HCT116 (cell line): ENCODE measurements around the gene UBE2H. TPM values are rescaled to one million over a fixed set of nuclear protein-coding genes. Genes with fewer than 3 reads are reported as not detected.

Experiments used
- ATF3 ChIP-seq: IDR thresholded peaks from 2 replicates; pipeline ENCODE4 v1.6.1; 2012
- CBX3 ChIP-seq: IDR thresholded peaks from 2 replicates; pipeline ENCODE4 v1.6.1; 2012; ENCODE audit warnings: low read depth
- CEBPB ChIP-seq: IDR thresholded peaks from 2 replicates; pipeline ENCODE4 v1.6.1; 2012; ENCODE audit warnings: low read depth
- ELF1 ChIP-seq: IDR thresholded peaks from 2 replicates; pipeline ENCODE4 v1.6.1; 2012; ENCODE audit warnings: low read depth, borderline replicate concordance
- EZH2 ChIP-seq: fragments of 200-600 bp; sonication (generic); IDR thresholded peaks from 2 replicates; pipeline ENCODE4 v1.6.1; 2017; ENCODE audit warnings: antibody characterized with exemption, mixed run types
- EZH2phosphoT487 ChIP-seq: fragments of 200-600 bp; IDR thresholded peaks from 2 replicates; pipeline ENCODE4 v1.6.1; 2018; ENCODE audit warnings: antibody characterized with exemption, borderline replicate concordance
- MAX ChIP-seq: IDR thresholded peaks from 2 replicates; pipeline ENCODE4 v1.6.1; 2012
- SIN3A ChIP-seq: IDR thresholded peaks from 2 replicates; pipeline ENCODE4 v1.6.1; 2012; ENCODE audit warnings: low read depth
- ZBTB33 ChIP-seq: IDR thresholded peaks from 2 replicates; pipeline ENCODE4 v1.6.1; 2011; ENCODE audit warnings: mild to moderate bottlenecking, low read length, moderate library complexity; ENCODE audit not compliant: insufficient replicate concordance; ENCODE audit errors: extremely low read depth
- ZFX ChIP-seq: fragments of 450-650 bp; IDR thresholded peaks from 2 replicates; pipeline ENCODE4 v1.6.1; 2017
- ZNF274 ChIP-seq: fragments of 200-500 bp; sonication (Bioruptor generic); IDR thresholded peaks from 2 replicates; pipeline ENCODE4 v1.6.1; 2014; ENCODE audit warnings: mild to moderate bottlenecking, low read depth, low read length, inconsistent platforms
- total RNA-seq: library from RNA; stranded (reverse); gene quantifications from one replicate; pipeline ENCODE4 v1.2.1, GENCODE V29; 2021; ENCODE audit not compliant: unreplicated experiment
- TF ChIP-seq, protein P1 (sequence below): IDR thresholded peaks from 2 replicates; pipeline ENCODE4 v1.6.1; 2012; ENCODE audit warnings: low read depth

UBE2H gene
- total RNA-seq, 1 experiment from 2014 or later: 117 TPM

GRCh38 chr7:129948877-129949291, 3.9 kb downstream of the UBE2H start (continued):
- no peak for TF ChIP-seq ZBTB33
- TF ChIP-seq ZFX: no peak
- TF ChIP-seq CBX3: no peak
- no peak for TF ChIP-seq ATF3
- peak; percentile 90 for TF ChIP-seq SIN3A
- TF ChIP-seq ZNF274: no peak
- TF ChIP-seq, protein P1, sequence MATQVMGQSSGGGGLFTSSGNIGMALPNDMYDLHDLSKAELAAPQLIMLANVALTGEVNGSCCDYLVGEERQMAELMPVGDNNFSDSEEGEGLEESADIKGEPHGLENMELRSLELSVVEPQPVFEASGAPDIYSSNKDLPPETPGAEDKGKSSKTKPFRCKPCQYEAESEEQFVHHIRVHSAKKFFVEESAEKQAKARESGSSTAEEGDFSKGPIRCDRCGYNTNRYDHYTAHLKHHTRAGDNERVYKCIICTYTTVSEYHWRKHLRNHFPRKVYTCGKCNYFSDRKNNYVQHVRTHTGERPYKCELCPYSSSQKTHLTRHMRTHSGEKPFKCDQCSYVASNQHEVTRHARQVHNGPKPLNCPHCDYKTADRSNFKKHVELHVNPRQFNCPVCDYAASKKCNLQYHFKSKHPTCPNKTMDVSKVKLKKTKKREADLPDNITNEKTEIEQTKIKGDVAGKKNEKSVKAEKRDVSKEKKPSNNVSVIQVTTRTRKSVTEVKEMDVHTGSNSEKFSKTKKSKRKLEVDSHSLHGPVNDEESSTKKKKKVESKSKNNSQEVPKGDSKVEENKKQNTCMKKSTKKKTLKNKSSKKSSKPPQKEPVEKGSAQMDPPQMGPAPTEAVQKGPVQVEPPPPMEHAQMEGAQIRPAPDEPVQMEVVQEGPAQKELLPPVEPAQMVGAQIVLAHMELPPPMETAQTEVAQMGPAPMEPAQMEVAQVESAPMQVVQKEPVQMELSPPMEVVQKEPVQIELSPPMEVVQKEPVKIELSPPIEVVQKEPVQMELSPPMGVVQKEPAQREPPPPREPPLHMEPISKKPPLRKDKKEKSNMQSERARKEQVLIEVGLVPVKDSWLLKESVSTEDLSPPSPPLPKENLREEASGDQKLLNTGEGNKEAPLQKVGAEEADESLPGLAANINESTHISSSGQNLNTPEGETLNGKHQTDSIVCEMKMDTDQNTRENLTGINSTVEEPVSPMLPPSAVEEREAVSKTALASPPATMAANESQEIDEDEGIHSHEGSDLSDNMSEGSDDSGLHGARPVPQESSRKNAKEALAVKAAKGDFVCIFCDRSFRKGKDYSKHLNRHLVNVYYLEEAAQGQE: no peak
- no peak for TF ChIP-seq EZH2
- TF ChIP-seq CEBPB: peak; percentile 50
- peak; percentile 77; the same call in 1 of the 2 replicates for TF ChIP-seq ELF1
- TF ChIP-seq MAX: peak; percentile 65
- TF ChIP-seq EZH2phosphoT487: no peak
